NT2/D1 (cell line): ENCODE data around the gene AHNAK2.
"Not testable (repeated sequence)": the region's sequence is repeated elsewhere in the genome, so short reads cannot be mapped to it uniquely, and the experiment has no call there.

Source experiments
- DNase-seq: peaks from one replicate; pipeline ENCODE4 v3.0.0-alpha.2; 2011; ENCODE audit warnings: low read depth, low spot score
- H3K27me3 ChIP-seq: 2 replicates; pipeline ENCODE4 v1.6.0; 2011; ENCODE audit warnings: mild to moderate bottlenecking; ENCODE audit not compliant: insufficient read length, insufficient read depth
- H3K36me3 ChIP-seq: 2 replicates; pipeline ENCODE4 v1.6.1; 2011; ENCODE audit warnings: mild to moderate bottlenecking, low read length, mixed read lengths; ENCODE audit not compliant: insufficient read depth, insufficient read length
- H3K4me1 ChIP-seq: 2 replicates; pipeline ENCODE4 v1.5.1; 2011; ENCODE audit not compliant: insufficient read depth, insufficient read length
- H3K4me3 ChIP-seq: 2 replicates; pipeline ENCODE4 v1.5.1; 2011; ENCODE audit warnings: low read depth; ENCODE audit not compliant: insufficient read length
- H3K9ac ChIP-seq: 2 replicates; pipeline ENCODE4 v1.6.0; 2011; ENCODE audit warnings: low read depth; ENCODE audit not compliant: insufficient read length
- H3K9me3 ChIP-seq: 2 replicates; pipeline ENCODE4 v1.5.1; 2011; ENCODE audit warnings: mild to moderate bottlenecking, low read length; ENCODE audit not compliant: insufficient read depth
- SUZ12 ChIP-seq: IDR thresholded peaks from 2 replicates; pipeline ENCODE4 v1.6.1; 2011; ENCODE audit not compliant: insufficient read length, insufficient read depth; ENCODE audit errors: extremely low read depth
- YY1 ChIP-seq: IDR thresholded peaks from 2 replicates; pipeline ENCODE4 v1.6.1; 2011; ENCODE audit not compliant: insufficient read length, insufficient read depth
- ZNF274 ChIP-seq: IDR thresholded peaks from 2 replicates; pipeline ENCODE4 v1.6.1; 2011; ENCODE audit warnings: mild to moderate bottlenecking, low read depth, low read length

The AHNAK2 gene

DNA sequence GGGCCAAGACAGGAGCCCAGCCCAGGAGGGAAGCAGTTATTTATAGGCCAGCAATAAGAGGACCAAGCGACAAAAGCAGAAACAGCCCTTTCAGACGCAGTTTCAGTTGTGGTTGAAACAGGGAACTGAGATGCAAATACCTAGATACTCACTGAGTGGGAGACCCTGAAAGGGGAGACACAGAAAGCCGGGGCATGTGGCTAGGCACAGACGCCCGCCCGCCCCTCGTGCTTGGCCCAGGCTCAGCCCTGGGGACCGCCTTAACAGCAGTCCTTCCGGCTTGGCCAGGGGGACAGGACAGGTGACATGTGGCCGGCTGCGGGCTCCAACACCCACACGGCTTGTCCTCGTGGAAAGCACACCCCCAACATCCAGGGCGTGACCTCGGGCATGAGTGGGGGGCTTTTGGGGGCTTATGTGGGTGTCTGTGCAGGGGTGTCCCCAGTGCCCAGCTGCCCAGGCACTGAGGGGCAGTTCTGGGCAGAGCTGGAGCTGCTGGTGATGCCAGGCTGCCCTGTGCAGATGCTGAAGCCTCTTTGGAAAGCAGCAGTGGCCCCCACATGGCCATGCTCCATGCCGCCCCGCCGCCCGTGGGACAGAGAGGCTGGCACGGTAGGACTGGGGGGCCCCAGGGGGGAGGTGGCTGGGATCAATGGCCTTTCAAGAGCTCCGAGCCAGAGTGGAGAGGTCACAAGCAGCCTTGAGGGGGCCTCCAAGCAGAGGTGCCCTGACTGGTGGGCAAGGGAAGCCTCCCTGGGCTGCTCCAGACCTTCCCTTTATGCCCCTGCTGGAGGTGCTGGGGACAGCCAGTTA lies 51.3 kb downstream of the AHNAK2 start:
- Histone ChIP-seq H3K4me3 (no peak overlapping the region), H3K9me3 (peaks cover 9% of the 10 kb centered on the region; the same call in 1 of the 2 replicates), H3K36me3 (no peaks in the 10 kb centered on the region), H3K9ac (no peak overlapping the region), H3K27me3 (peaks cover 1% of the 10 kb centered on the region), H3K4me1 (peaks cover 15% of the 10 kb centered on the region)
- TF ChIP-seq ZNF274 (no peak), SUZ12 (no peak), YY1 (no peak)
- DNase-seq, result no peak

DNA sequence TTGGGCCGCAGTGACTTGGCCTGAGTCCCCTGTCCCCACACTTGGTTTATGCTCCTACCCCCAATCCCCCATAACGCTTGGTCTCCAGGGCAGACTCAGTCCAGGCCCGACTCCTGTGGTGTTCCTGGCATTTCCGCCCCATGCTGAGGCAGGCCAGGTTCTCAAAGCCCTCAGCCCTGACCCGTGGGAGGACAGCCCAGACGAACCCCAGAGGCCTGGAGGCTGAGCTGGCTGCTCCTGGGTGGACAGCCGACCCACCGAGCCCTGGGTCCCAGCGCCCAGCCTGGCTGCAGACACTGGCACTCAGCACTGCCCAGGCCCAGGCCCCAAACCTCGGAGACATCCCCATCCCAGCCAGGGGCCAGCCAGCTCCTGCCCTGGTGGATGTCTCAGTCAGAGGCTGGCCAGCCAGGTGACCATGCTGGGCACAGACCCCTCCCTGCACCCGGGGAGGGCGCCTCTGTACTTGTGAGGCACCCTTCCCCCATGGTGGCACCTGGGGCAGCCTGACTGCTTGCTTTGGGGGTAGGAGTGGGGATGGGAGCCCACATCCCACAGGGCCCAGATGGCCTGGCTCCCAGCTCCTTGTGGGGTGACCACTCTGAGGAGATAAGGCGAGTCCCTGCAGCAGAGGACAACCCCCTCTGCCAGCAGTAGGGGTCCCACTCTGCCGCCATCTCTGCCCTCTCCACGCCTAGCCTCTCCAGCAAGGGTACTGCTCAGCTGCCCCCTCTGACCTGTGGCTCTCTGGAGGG lies 52.1 kb downstream of the AHNAK2 start:
- no peak overlapping the region for H3K4me3 ChIP-seq
- peaks cover 15% of the 10 kb centered on the region for H3K4me1 ChIP-seq
- DNase-seq, result no peak
- peaks cover 9% of the 10 kb centered on the region; the same call in 1 of the 2 replicates for H3K9me3 ChIP-seq
- no peak for TF ChIP-seq YY1
- no peak for TF ChIP-seq ZNF274
- TF ChIP-seq SUZ12, result no peak
- no peaks in the 10 kb centered on the region for H3K36me3 ChIP-seq
- H3K27me3 ChIP-seq, result no peaks in the 10 kb centered on the region
- H3K9ac ChIP-seq, result no peak overlapping the region

DNA sequence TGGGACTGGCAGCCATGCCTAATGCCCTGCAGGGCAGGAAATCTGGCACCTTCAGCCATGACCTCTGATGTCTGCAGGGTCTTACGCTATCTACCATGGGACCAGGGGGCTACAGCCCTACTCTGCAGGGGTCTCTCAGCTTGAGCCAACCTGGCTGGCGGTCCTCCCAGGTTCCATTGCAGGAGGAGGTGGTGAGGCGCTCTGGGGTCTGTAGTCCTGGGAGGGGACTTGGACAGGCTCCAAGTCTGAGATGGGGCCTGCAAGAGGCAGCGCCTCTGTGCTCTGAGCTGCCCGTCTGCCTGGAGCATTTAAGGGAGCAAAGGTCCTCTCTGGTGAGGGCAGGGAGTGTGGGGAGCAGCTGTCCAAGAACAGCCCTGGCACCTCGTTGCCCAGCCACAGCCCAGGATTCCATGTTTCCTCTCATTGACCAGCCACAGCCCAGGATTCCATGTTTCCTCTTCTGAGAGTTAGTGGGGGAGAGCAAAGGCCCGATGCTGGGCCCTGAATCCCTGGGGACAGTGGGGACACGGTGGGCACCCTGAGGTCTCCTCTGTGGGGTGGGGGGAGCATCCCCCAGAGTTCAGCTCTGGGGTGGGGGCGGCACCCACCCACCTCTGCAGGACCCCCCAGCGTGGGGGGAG lies 52.8 kb downstream of the AHNAK2 start:
- Histone ChIP-seq H3K36me3 (no peaks in the 10 kb centered on the region), H3K9ac (no peak overlapping the region), H3K9me3 (peaks cover 9% of the 10 kb centered on the region; the same call in 1 of the 2 replicates), H3K4me1 (peaks cover 15% of the 10 kb centered on the region), H3K27me3 (no peaks in the 10 kb centered on the region), H3K4me3 (no peak overlapping the region)
- no peak for TF ChIP-seq ZNF274
- no peak for TF ChIP-seq SUZ12
- TF ChIP-seq YY1, result no peak
- no peak for DNase-seq

DNA sequence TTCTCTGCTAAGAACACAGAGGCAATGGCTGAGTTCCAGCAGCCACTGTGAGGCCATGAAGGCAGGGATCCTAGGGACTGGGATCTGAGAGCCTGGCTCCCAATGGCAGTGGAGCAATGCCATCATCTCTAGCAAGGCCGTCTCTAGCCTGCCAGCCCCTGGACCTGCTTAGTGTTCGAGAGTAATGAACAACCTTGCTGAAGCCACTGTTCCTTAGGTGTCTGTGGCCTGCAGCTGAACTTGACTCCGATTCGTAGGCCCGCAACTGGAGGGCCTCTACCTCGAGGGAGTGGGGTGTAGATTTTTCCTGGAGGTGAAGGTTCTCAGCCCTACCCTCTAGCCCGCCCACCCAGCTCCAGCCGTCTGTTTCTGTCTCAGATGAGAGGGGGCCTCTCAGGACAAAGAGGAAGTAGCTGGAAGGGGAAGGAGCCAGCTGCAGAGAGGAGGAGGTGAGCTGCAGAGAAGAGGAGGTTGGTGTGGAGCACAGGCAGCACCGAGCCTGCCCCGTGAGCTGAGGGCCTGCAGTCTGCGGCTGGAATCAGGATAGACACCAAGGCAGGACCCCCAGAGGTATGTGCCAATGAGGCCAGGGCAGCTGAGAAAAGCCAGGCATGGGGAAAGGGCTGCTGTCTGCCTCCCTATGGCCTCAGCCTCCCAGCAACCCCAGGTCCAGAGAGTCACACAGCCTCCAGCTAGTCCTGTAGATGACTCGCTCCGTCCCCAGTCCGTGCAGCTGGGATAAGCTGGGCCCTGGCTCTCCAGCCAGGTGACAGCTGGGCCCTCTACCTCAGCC lies 53.6 kb downstream of the AHNAK2 start, which contains the start of gene PLD4:
Gene PLD4 (plus strand): TSS at position 459 of the 793 bp plus-strand sequence. CDS start 2,262 bp downstream, outside the sequence.
- TF ChIP-seq YY1 (no peak), SUZ12 (no peak), ZNF274 (no peak)
- Histone ChIP-seq H3K4me1 (peaks cover 15% of the 10 kb centered on the region), H3K4me3 (no peak within 1 kb of the TSS)

DNA sequence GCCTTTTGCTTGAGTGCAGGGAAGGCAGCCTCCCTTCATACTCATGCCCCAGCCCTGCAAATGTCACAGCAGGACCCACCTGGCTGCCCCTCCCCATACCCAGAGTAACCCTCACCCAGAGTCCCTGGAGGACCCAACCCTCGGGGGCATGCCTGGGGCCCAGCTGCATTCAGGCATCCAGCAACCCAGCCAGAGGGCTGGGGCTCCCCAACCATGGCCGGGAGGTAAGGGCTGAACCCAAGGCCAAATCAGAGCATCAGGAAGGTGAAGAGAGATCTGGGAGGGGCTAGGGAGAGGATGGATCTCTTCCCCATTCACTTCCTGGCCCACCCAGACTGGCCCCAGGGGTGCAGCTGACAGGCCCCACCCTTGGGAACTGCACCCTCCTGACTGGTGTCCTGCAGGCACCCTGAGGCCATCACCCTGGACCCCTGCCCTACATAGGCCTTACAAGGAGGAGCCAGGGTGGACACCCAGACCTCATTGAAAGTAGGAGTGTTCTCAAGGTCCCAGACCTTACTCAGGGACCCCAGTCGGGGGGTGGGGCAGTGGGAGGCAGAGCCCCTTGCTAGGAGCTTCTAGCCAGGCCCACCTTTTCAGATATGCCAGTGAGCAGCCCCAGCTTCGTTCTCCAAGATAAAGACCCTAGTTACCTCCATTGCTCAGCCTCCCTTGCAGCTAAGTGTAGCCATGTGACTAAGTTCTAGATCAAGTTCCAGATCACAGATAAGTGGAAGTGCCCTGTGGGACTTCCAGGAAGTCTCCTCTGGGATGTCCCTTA lies 54.3 kb downstream of the AHNAK2 start:
- H3K4me1 ChIP-seq, result peaks cover 15% of the 10 kb centered on the region
- peaks cover 9% of the 10 kb centered on the region; the same call in 1 of the 2 replicates for H3K9me3 ChIP-seq
- no peak overlapping the region for H3K9ac ChIP-seq
- TF ChIP-seq ZNF274, result no peak
- no peak for TF ChIP-seq YY1
- no peak for TF ChIP-seq SUZ12
- no peaks in the 10 kb centered on the region for H3K36me3 ChIP-seq
- H3K4me3 ChIP-seq, result no peak overlapping the region
- H3K27me3 ChIP-seq, result no peaks in the 10 kb centered on the region
- DNase-seq, result no peak

More for the DNA sequence above, 53.6 kb downstream of the AHNAK2 start, which contains the start of gene PLD4:
- Histone ChIP-seq H3K27me3 (no peaks in the 10 kb centered on the region), H3K9me3 (peaks cover 9% of the 10 kb centered on the region; the same call in 1 of the 2 replicates), H3K36me3 (no peaks in the 10 kb centered on the region), H3K9ac (no peak within 1 kb of the TSS)
- DNase-seq, result no peak

DNA sequence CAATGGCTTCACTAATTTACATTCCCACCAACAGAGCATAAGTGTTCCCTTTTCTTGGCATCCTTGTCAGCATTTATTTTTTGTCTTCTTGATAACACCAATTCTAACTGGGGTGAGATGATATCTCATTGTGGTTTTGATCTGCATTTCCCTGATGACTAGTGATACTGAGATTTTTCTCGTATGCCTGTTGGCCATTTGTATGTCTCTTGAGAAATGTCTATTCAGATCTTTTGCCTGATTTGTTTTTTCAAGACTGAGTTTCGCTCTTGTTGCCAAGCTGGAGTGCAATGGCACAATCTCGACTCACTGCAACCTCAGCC lies 58.2 kb downstream of the AHNAK2 start:
- no peak overlapping the region for H3K9ac ChIP-seq
- TF ChIP-seq YY1, result no peak
- TF ChIP-seq SUZ12, result no peak
- TF ChIP-seq ZNF274, result no peak
- H3K27me3 ChIP-seq, result no peaks in the 10 kb centered on the region
- H3K36me3 ChIP-seq, result no peaks in the 10 kb centered on the region
- no peak overlapping the region for H3K4me3 ChIP-seq
- H3K4me1 ChIP-seq, result no peaks in the 10 kb centered on the region
- no peak for DNase-seq
- H3K9me3 ChIP-seq, result peaks cover 9% of the 10 kb centered on the region; the same call in 1 of the 2 replicates

DNA sequence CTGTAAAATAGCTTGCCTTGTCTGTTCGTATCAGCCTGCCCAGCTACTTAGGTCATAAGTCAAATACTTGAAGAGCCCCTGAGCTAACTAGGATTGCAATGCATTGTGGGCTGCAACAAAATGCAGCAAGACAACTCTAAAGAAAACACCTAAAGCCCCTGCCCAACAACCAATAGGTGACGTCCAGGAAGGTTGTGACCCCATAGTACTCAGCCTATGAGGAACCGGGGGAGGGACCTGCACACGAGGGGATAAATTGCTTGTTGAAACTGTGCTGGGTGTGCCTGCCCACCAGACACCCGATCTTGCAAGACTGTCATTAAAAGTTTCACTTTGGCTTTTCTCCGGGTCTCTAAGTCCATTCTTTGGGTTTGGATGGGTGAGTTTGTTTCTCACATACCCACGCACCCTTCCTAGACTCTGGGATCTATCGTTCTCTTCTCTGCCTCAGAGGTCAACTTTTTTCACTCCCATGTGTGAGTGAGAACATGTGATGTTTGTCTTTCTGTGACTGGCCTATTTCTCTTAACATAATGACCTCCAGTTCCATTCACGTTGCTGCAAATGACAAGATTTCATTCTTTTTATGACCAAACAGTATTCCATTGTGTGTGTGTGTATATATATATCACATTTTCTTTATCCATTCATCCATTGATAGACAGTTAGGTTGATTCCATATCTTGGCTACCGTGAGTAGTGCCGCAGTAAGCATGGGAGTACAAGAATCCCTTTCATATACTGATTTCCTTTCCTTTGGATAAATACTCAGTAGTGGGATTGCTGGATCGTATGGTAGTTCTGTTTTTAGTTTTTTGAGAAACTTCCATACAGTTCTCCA lies 58.8 kb downstream of the AHNAK2 start:
- not testable (repeated sequence) for H3K9me3 ChIP-seq, H3K27me3 ChIP-seq, H3K4me3 ChIP-seq, H3K9ac ChIP-seq, H3K4me1 ChIP-seq, H3K36me3 ChIP-seq, DNase-seq
